Hepatocyte (in vitro differentiated cells): ENCODE results near the gene HTR2C.

Experiments used
- EZH2 ChIP-seq: fragments of 200-600 bp; sonication (generic); IDR thresholded peaks from 2 replicates; pipeline ENCODE4 v1.6.1; 2016; ENCODE audit warnings: antibody characterized with exemption, mild to moderate bottlenecking, borderline replicate concordance
- TF ChIP-seq, protein P1 (sequence below): fragments of 200-600 bp; sonication (generic); IDR thresholded peaks from 2 replicates; pipeline ENCODE4 v1.5.1; 2016; ENCODE audit warnings: antibody characterized with exemption, mild to moderate bottlenecking; ENCODE audit not compliant: poor library complexity

GRCh38 chrX:114599911-114600310 lies 16.0 kb downstream of the HTR2C start:
- TF ChIP-seq, protein P1, sequence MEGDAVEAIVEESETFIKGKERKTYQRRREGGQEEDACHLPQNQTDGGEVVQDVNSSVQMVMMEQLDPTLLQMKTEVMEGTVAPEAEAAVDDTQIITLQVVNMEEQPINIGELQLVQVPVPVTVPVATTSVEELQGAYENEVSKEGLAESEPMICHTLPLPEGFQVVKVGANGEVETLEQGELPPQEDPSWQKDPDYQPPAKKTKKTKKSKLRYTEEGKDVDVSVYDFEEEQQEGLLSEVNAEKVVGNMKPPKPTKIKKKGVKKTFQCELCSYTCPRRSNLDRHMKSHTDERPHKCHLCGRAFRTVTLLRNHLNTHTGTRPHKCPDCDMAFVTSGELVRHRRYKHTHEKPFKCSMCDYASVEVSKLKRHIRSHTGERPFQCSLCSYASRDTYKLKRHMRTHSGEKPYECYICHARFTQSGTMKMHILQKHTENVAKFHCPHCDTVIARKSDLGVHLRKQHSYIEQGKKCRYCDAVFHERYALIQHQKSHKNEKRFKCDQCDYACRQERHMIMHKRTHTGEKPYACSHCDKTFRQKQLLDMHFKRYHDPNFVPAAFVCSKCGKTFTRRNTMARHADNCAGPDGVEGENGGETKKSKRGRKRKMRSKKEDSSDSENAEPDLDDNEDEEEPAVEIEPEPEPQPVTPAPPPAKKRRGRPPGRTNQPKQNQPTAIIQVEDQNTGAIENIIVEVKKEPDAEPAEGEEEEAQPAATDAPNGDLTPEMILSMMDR = no peak
- no peak for TF ChIP-seq EZH2
